CD4-positive, alpha-beta T cell treated with Interleukin-12 subunit alpha and Interleukin-12 subunit beta, for 1 hour (primary cell): ENCODE measurements around the gene CAPN13.

Experiments
- DNase-seq: peaks from one replicate; pipeline ENCODE4 v3.0.0-alpha.2; 2020

CAPN13 gene

GRCh38 chr2:30763151-30763660 lies 44.0 kb downstream of the CAPN13 start:
- no peak for DNase-seq

DNA sequence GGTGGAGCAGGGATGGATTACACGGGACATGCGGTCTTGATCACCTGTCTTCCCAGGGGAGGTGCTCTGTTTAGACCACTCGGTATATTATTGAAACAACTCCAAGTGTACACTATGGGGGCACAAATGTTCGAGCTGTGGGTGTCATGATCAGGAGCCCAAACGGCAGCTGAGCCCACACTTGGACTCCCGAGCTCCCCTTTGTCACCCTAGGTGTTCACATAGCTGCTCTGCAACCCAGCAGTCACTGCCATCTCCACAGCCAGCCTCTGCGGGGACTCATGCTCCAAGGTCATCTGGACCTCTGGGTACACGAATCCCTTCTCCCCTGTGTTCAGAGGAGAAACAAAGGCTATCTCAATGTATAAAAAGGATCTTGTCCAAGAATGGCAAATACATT lies 46.0 kb downstream of the CAPN13 start:
- DNase-seq, result no peak

- no peak for DNase-seq
These were observed 47.8 kb downstream of the CAPN13 start for GRCh38 chr2:30759481-30759880.

- DNase-seq, result no peak
These were observed 49.0 kb downstream of the CAPN13 start for GRCh38 chr2:30758191-30758651.

- DNase-seq, result no peak
These were observed 49.5 kb downstream of the CAPN13 start for GRCh38 chr2:30757749-30758148.

DNA sequence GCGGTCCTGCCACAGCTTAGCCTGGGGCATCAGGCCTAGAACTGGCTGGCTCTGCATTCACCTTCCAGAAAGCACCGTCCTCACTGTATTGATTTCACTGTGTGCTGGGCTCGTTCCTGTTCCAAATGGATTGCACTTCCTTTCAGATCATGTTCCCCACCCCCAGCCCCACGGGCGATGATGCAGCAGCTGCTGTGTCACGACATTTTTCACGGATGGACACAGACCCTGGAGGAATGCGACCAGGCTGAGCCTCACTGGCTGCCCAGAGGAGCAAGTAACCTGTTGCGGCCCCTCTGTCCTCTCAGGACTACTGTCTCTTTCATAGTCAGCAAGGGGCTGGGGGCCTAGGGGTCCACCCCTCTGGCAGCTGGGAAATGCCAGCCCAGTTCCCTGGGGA lies 50.3 kb downstream of the CAPN13 start:
- no peak for DNase-seq

DNA sequence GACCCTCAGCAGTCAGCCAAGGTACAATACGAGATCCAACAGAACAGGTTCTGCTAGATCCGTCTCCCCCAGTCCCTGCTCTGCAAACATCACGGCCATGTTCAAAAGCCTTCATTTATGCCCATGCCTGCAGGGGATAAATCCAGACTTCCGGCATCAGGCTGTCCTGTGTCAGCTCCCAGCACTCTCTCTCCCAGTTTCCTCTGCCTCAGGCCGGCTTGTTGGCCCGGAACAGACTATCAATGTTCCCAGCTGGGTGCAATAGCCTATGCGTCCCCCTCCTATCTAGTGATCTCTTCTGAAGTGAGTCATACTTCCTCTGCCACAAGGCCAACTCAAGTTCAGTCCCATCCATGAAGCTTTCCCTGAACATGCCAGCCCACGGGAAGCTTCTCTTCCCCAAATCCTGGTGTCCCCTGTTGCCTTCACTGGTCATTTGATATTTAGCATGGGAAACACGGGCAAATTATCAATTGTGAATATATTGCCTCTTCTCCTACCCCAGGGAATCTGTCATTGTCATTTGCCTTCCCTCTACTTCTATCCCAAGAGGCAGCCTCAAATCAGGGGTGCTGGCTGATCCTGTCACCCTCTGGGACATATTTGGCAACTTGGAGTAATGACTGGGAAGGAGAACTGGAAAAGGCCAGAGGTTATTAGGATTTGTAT lies 51.1 kb downstream of the CAPN13 start:
- no peak for DNase-seq

- no peak for DNase-seq
These were observed 53.6 kb downstream of the CAPN13 start for GRCh38 chr2:30753630-30754029.

- no peak for DNase-seq
These were observed 54.4 kb downstream of the CAPN13 start for GRCh38 chr2:30752811-30753210.

DNA sequence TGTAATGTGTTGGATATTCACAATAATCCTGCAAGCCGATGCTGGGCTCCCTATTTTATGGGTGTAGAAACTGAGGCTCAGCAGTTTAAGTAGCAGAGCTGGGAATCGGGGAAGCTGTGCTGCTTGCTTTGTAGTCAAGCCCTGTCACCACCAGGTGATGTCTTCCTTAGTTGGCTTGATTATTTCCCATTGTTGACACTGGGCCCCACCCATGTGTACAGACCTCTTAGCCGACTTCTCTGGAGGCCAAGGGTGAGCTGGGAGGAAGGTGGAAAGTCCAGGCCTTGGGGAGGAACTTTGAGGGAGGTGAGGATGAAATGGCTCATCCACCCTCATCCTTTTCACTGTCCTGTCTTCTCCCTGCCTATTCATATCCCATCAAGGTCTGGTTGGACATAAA lies 60.0 kb downstream of the CAPN13 start:
- no peak for DNase-seq

GRCh38 chr2:30744823-30745222 lies 62.4 kb downstream of the CAPN13 start:
- no peak for DNase-seq

- no peak for DNase-seq
These were observed 65.7 kb downstream of the CAPN13 start for GRCh38 chr2:30741576-30741975.

DNA sequence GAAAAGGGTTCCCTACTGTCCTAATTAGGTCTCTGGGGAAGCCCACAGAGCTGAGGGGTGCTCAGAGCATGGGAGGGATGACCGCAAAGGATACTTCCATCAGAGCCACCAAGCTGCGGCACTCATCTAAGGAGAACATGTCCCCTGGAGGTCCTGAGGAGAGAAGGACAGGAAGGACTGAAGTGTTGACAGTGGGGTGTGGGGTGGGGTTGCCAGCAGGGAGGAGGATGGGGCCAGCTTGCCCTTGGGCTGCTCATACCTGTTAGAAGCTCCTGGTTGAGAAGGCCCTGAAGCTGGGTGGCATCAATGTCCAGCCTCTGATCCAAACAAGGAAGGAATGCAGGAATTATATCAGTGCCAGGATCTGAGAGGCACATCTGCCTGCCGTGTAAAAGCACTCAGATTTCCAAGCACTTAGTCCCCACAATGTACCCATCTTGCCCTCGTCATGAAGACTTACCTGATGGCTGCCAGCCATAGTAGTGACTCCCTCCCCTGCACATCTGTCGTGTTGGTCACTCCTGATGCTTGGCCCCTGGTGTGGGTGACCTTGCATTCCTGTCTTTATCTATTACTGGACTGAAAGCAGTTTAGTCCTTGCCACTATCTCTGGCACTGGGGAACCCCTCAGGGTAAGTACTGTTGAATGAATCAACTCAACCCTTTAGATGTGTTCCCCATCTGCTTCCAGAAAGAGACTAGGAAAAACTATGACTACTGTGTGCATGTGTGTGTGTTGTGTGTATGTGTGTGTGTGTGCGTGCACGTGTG lies 68.9 kb downstream of the CAPN13 start:
- no peak for DNase-seq

GRCh38 chr2:30737326-30737610 lies 70.0 kb downstream of the CAPN13 start:
- DNase-seq, result no peak

DNA sequence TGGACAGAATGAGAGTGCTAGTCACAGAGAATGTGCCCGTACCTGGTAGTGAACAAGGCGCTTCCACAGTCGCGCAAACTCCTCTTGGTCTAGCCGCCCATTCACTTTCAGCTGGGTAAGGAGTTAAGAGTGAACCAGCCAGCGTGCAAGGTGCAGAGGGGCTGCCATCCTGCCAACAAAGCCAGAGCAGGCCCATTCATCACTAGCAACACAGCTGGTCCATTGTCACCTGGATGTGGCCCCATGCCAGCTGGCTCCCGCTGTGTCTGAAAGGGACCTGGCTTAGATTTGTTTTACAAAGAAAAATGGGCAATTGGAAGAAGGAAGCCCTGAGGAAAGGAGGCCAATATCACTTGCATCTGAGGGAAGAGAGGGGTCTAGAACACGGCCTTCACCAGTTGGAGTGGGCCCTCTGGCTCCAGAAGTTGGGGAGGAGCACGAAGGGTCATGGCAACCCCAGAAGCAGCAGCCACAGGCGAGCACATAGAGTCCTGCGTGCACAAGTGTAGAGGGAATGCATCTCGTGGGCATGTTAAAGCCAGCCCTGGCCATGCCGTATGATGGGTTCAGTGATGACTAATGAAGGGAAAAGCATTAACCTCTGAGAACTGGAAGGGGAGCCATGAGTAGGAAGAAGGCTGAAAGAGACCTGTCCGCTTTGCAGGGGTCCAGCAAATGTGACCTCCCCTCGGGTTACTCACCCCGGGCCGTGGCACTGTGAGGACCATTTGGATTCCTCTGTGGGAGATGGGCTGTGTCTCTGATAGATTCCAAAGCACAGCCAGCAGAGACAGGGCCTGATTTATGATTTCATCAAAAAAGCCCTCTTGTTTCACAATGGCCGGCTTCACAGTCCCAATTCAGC lies 70.6 kb downstream of the CAPN13 start:
- no peak for DNase-seq

DNA sequence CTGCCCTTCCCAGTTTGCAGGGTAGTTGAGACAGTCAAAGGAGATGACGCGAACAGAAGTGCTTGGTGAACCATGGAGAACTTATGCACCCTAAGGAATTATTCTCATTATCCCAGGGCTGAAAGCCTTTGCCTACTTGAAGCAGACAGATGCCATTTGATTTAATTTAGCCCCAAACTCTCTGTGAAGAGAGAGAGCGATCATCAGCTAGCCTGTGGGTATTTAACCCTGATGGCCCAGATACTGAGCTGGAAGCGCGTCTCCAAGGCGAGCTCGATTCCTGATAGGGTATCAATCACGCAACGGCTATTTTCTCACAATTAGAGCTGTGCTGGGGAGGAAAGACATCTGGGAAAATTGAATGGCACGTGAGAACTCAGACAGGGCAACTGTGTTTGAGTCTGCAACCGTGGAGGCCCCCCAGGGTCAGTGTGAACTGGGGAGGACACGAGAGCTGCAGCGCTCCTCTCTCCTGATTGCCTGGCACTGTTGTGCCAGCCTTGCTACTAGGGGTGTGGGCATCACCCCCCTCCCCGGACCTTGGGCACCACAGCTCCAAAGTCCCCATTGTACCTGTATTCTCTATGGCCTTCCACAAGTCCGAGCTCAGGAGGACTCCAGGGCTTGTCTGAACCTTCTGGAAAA lies 73.2 kb downstream of the CAPN13 start:
- no peak for DNase-seq

GRCh38 chr2:30732876-30733275 lies 74.4 kb downstream of the CAPN13 start:
- DNase-seq, result no peak

DNA sequence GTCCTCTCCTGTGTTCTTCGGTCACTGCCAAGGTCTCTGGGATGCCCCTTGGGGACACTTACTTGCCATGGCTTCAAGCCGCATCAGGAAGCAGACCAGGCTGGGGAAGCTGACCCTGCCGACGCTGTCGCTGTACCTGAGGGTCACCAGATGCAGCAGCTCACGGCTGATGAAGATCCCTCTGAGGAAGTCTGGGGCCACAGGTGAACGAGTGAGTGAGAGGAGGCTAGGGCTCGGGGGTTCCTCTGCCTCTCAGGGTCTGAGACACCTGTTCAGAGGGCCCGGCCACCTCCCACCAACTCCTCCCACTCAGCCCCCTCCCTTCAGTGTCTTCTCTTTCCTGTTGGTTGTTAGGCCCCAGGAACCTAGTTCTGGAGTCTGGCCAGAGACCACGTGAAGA lies 74.9 kb downstream of the CAPN13 start:
- DNase-seq, result no peak

DNA sequence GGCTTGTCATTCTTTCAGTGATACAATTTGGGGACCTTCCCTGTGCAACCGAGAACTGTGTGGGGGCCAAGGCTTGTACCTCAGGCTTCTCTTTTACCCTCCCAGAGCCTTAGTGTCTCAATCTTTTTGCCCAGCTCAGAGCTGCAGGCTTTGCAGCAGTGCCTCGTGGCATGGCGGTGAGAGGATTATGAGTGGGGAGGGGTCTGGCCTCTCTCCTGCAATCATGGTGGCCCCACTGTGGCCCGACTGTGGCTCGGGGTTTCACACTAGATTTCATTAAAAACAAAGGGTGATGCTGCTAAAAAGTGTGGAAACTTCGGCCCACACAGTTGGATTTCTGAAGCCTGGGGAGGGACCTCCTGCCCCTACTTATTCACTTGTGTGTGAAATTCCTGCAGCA lies 75.5 kb downstream of the CAPN13 start:
- no peak for DNase-seq

DNA sequence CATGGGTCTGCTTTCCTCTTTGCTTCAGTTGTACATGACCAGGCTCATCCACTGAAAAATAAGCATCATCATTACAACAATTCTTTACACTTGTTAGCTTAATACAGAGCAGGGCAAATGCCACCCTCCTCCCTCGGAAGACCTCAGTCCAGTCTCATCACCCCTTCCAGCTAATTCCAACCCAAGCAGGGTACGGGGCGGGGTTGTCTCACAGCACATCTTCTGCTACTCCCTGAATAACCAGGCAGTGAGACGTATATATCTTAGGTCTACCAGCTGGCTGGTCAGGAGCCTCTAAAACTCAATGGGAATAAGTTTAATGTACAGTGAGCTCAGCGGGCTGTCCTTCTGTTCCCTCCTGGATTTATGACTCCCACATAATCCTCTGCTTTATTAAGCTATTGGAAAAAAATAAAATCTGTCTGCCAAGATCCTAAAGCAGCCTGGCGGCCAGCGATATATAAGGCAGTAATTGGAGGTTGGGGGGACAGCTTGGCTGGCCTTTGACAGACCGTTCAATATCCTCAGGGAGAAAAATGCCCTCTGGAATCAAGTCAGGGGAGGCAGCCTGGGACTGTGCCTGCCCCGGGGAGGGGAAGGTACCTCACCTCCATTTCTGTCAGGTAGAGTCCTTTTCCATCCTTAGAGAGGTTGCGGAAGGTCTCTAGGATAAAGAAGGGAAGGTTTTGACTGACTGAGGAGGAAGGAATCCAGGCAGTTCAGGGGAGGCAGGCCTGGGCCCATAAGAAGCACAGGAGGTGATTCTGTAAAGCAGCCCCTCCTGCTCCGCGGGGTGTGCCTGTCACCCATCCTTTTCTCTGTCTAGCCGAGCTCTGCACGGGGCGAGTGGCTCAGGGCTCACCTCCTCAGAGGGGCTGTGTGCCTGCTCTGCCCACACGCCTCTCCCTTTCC lies 76.3 kb downstream of the CAPN13 start:
- DNase-seq, result no peak

- DNase-seq, result no peak
These were observed 78.2 kb downstream of the CAPN13 start for GRCh38 chr2:30729031-30729430.
